NCI-H1417 (cell line): ENCODE results near the gene ERCC6.

Experiments
- DNase-seq, 3 experiments: peaks; one replicate each; lab custom pipeline; 2025; lab: John Stamatoyannopoulos, UW

Gene ERCC6

DNA sequence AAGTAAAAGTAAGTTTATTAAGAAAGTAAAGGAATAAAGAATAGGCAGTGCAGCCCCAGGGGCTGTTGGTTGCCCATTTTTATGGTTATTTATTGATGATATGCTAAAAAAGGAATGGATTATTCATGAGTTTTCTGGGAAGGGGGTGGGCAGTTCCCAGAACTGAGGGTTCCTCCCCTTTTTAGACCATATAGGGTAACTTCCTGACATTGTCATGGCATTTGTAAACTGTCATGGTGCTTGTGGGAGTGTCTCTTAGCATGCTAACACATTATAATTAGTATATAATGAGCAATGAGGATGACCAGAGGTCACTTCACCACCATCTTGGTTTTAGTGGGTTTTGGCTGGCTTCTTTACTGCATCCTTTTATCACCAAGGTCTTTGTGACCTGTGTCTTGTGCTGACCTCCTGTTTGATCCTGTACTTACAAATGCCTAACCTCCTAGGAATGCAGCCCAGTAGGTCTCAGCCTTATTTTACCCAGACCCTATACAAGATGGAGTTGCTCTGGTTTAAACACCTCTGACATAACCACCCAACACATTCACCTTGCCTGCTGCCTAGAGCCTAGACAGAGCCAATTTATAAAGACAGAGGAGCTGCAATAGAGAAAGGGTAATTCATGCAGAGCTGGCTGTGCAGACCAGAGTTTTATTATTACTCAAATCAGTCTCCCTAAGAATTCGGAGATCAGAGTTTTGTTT, 10.9 kb upstream of the ERCC6 start:
- no peak for DNase-seq

DNA sequence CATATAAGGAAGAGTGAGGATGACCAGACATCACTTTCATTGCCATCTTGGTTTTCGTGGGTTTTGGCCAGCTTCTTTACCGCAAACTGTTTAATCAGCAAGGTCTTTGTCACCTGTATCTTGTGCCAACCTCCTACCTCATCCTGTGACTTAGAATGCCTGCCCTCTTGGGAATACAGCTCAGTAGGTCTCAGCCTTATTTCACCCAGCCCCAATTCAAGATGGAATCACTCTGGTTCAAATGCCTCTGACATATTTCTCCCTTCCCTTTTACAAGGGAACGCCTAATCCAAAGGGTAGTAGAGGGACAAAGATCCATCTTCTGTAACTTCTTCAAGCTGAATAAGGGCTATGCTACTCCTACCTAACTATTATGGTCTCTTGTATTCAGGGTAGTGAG, 4.7 kb upstream of the ERCC6 start:
- DNase-seq: no peak

DNA sequence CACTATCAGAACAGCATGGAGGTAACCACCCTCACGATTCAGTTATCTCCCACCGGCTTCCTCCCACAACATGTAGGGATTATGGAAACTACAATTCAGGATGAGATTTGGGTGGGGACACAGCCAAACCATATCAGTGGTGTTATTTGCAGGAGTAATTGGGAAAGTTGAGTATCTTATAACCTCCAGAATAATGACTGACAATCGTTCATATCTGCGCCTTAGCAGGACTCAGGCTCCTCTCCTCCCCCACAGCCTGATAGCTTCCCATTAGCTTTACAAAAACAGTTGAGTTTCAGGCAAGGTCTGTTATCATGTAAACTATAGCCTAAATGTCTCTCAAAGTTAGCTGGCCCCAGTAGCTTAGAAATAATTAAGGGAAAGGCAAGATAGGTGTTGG, 3.4 kb upstream of the ERCC6 start:
- no peak for DNase-seq

DNA sequence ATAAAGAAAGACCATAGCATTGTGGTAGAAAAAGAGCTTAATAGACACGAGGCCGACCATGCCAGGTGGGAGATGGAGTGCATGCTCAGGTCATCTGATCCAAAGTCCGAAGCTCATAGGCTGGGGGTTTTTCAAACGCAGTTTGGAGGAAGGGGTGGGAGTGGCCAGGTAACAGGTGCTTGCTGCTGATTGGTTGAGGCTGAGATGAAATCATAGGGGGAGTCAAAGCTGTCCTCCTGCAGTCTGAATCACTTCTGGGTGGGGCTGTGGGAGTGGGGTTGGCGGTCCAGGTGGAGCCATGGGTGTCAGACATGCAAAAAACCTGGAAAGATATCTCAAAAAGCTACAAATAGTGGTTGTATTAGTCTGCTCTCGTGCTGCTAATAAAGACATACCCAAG, 2.8 kb upstream of the ERCC6 start:
- DNase-seq: no peak

DNA sequence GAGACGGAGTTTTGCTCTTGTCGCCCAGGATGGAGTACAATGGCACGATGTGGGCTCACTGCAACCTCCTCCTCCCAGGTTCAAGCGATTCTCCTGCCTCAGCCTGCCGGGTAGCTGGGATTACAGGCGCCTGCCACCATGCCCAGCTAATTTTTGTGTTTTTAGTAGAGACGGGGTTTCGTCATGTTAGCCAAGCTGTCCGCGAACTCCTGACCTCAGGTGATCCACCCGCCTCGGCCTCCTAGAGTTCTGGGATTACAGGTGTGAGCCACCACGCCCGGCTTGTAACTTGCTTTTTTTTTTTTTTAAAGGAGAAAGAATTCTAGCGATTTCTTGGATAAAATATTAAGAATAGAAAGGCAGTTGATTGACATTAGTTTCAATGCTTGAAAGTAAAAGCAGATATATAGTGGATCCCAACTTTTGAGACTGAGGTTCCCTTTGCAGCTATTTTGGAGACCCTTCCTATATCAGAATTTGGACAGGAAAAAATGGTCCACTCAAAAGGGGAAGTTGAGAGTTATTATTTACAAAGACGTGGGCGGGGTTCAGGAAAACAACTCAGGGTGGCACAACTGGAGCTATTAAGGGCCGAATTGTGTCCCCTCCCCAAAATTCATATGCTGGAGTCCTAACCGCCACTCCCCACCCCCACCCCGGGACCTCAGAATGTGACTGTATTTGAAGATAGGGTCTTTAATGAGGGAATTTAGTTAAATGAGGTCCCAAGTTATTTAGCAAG, 1.3 kb upstream of the ERCC6 start:
- DNase-seq: peak in 1 of 3 experiments; percentile 14

DNA sequence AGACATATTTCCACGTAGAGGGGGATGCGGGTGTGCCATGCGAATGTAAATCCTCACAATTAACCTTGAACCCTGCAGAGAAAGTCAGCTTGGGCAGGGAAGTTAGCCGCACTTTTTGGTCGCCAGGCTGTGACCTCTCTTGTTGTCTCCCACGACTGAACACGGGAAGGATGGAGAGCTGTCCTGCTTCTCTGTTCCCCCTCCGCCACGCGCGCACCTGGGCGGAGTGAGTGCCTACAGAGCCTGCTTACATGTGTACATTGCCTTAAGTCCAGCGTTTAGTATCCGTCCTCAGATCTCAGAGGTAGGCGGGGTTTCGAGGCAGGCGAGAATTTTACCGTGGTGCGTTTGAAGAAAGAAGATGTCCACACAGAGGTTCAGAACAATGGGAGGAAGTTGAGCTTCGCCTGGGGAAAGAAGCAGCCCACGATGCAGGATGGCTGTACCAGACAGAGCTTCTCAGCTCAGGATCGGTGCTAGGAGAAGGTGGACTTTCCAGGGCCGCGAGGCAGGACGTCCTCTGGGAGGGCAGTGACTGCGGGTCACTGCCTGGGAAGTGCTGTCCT, 482 bp upstream of the ERCC6 start:
- DNase-seq: peak; percentile 29 to 78 (median 71)

DNA sequence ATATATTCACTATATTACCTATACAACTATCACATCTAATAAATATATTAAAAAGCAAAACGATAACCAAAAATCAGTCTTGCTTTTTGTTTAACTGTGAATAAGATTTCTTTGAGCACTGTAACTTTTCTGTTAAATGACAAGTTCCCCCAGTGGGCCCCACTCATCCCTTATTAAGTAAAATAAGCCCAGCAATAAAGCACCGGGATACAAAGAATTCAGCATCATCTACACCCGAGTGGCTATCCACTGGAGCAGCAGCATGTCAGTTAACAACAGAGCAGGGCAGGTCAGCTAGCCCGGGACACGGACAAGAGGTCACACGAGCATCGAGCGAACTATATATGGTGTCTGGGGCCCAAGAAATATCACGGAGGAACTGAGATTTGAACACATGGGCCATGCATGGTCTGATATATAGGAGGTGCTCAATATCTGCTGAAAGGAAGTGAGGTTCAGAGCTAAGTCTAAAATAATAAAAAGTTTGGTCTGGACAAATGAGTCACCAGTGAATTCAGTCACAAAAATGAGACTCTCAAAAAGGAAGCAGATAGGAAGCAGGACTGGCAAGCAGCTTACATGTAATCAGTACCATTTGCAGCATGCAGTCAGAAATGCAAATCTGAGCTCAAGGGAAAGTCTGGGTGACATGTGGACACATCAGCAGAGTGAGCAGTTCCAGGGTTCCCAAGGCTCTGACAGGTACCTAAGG, 4.1 kb downstream of the ERCC6 start:
- no peak for DNase-seq

DNA sequence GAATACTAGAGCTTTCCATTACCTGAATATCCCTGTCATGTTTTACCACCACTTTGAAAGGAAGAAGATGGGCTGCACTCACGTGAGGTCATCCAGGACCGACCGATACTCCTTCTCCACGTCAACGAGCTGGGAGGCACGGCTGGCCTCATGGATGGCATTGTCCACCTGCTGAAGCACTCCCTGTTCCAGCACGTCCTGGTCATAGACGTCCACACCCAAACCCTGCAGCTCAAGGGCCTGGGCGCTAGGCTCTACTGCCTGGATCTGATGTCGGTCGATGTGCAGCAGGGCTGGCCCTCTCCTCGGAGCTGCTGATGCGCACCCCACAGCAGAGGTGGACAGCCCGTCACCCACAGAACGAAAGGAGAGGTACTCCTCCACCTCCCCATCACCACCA, 6.5 kb downstream of the ERCC6 start:
- no peak for DNase-seq

DNA sequence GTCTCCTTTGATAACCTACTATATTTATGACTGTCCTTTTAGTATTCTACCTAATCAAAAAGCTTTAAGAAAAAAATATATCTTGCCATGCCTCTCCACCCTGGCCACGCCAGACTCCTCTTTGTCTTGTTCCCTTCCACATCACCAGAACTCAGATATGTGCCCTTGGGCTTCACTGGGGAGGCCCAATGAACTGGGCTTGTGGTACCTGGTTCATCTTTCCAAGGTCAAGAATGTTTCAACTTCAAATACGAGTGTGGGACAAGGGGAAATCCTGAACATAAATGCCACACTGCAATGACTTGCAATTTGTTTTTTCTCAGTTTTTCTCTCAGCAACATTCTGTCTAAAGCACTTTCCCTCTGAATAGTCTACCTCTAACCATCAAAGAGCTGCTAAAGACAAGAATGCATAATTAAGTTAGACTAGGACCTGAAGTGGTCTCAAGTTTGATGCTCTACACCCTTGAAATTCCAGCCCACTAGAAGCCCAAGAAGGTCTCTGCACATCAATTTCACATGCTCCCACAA, 9.9 kb downstream of the ERCC6 start:
- DNase-seq: no peak

DNA sequence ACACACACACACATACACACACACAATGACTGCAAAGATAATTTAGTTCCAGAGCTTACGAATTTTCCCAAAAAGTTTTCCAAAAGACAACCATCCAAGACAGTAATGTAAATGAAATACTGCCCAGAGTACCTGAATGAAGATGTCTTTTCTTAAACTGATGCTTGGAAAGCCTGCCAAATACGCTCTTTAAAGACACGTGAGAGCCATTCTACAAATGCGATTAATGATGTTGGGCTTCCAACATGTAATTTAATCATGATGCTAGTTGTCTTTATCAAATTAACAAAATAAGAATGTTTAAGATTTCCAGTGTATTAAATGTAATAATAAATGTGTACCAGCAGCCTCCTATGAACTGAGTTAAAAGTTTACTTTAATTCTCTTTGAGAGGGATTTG, 11.1 kb downstream of the ERCC6 start:
- DNase-seq: no peak

DNA sequence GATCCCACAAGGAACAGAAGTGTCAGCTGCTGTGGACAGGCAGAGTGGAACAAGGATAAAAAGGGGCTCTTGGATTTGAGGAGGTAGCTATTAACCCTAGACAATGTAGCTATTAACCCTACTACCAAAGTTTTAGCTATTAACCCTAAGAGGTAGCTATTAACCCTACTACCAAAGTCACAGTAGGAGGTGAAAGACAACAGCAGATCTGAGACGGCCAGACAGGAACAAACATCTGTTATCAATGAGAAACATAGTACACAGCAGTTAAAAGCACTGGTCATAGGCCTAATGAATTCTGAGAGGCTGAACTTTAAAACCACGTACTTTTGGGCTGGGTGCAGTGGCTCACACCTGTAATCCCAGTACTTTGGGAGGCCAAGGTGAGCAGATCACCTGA, 11.9 kb downstream of the ERCC6 start:
- no peak for DNase-seq

DNA sequence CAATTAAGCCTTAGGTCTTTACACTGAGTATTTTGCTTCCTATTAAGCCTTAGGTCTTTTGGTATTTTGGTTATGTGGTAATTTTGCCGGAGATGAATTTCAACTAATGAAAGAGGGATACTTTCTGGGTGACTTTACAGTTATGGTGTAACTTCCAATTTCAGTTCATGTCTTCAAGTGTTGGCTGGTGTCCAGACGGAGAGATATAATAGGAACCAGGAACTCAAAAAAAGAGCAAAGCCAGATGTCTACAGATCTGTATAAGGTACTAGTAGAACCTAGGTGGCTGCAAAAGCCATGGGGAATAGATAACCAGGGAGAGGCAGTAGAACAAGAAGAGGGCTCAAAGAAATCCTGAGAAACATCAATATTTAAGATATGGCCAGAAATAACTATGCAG, 12.3 kb downstream of the ERCC6 start:
- no peak for DNase-seq

DNA sequence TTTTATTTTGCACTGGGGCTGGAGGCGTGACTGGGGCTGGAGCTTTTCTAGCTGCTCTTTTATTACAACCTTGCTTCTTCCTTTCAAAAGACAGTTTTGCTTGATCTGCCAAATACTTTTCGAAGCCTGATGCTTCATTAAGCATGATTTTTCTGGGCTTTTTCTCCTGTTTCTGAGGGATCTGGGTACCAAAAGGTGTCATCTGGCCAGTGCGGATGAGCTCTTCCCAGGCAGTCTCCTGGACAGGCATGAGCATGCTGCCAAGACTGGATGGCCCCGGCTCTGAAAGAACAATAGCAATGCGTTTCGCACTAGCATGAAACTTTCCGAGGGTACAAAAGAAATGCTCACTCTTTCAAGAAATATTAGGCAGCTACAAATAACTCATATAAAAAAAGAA, 14.4 kb downstream of the ERCC6 start:
- DNase-seq: no peak

DNA sequence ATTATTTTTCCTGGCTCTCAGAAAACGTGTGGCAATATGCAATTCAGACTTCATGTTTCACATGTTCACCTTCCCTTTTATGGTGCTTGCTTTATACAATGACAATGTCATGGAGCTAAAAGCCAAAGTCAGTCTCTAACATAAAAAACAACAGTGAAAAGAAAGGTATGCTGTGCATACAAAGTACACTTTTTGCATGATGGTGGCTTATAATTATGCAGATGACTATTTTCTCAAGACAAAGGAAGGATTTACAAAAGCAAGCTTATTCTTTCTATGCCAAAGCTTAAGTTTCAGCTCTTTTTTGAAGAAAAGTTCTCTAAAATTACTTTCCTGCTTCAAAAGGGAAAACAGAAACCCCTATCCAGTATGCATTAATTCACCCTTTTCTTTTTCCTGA, 15.6 kb downstream of the ERCC6 start:
- no peak for DNase-seq

DNA sequence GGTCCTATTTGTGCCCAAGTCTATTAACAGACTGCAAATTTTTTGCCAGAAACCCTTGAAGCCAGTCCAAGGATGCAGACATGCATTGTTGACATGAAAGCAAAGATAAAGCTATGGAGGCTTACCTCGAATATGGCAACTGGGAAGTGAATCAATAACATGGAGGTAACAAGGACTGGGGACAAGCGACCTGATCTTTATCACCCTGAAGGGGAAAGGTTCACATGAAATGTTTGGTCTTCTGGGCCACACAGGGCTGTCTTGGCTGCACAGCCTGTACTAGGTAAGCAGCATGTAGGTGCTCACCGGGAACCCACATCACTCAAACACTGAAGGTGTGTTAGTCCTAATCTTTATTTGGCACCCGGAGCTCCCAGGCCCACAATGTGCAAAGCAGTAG, 17.9 kb downstream of the ERCC6 start:
- no peak for DNase-seq

DNA sequence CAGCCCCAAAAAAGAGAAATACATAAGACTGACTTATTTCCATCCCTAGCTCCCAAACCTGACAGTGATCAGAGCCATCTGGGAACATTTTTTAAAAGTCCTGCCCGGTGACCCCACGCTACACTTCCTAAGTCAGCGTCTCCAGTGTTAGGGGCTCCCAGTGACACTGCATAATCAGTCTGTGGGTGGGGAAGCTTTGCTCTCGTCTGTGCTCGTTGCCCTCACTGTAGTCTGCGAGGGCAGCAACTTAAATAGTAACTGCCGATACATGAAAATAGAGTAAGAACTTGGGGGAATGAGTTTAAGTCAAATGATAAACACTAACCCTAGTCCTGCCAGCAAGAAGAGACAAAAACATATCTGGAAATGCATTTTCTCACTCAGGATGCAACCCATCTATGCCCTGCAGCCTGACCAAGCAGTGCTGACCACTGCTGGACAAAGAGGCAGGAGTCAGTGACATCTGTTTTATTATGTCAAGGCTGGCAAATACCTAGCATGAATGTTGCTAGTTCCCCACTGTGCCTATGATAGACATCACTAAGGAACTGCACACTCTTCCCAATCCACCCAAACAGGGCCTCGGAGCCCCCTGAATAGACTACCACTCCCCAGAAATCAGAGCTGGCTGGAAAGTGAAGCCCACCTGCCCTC, 18.7 kb downstream of the ERCC6 start:
- DNase-seq: no peak

DNA sequence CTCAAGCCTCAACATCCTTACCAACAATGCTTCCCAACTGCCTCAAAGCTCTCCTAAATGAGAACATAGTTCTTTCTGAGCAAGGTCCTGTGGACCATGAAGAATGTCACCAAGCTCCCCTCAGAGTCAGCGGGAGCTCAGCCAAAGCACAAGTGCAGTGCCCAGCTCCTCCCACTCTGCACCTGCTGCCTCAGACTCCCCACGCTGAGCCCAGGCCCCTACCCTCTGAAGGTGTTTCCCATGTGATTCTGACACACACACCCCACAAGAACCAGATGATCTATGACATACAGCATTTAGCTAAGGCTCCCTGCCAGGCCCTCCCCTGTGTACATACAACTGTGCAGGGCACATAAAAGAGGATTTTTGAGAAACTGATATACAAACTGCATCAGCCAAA, 19.2 kb downstream of the ERCC6 start:
- DNase-seq: peak in 2 of 3 experiments; percentile 4 to 31

DNA sequence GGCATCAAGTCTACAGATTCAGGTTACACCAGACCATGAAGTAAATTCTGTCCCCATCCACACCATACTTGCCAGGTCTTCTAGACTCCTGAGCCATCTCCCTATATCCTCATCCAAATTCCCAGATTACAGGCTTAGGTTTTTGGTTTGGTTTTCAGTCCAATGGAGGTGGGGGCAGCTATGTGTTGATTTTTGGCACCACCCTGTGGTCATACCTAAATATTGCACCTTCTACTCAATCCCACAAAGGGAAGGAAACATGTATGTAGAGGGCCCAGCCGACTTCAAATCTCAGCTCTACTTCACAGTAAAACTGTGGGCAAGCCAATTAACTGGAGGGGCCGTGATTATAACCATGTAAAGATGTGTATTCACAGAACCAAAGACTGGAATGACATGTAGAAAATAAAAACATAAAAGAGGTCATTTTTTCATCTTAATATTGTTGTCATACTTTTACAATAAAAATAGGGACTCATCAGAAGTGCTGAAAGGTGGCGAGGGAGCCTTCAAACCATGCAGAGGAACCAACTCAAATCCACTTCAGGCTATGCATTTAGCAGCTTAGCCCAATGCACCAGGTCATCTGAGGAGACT, 19.8 kb downstream of the ERCC6 start:
- peak; percentile 15 to 65 (median 27) for DNase-seq

DNA sequence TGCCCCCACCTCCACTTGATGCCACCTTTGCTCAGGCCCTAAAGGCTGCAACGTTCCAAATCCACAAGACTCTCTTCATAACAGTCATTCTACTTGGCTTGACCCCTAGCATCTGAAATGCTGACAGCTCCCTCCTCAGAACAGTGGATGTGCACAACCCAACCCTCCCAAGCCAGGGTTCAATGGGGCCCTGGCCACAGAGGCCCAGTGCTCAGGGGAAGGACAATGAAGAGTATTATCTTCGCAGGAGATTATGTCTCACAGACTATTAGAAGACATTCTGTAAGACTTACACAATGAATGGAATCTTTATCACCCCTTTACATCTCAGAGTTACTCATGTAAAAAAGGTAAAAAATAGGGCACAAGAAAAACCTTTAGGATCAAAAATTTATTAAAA, 20.4 kb downstream of the ERCC6 start:
- DNase-seq: no peak

DNA sequence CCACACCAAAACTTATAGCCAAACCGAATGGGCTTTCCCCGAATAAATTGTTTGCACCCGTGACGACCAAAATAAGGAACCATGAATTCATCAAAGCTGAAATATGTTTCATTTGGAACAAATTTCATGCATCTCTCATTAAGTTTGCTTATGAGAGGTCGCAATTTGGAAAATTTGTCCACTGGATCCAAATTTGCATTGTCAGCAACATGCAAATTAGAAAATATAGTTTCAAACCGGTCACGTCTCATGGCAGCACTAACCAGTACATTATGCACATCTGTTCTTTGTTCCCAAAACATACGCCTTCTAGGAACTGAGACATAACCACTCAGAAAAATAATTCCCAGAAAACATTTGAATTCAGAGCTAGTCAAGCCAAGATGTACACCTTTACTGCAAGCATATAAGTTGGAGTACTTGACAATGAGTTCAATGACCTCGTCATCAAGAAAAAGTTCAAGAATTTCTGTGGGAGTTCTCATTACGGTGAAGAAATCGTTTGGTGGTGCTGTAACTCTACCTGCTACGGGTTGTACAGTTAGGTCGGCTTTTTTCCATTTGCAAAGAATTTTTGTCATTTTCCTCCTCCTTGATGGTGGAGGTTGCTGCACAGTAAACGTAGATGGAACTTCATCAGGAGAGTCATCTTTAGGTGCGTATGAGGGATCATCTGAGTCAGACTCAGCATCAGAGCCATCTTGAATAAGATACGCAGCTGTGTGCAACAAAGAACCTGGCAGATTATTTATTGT, 22.5 kb downstream of the ERCC6 start:
- DNase-seq: no peak
